ENCODE results near the gene KAT8. TPM values are rescaled to one million over a fixed set of nuclear protein-coding genes. Genes with fewer than 3 reads are reported as not detected.

KAT8 gene
- total and polyA plus RNA-seq, 10 of the 15 experiments (the other 5 are each of a cell fraction or from before 2014, with no cell fraction given) = 5.5 to 55.8 (median 39.6) TPM

DNA sequence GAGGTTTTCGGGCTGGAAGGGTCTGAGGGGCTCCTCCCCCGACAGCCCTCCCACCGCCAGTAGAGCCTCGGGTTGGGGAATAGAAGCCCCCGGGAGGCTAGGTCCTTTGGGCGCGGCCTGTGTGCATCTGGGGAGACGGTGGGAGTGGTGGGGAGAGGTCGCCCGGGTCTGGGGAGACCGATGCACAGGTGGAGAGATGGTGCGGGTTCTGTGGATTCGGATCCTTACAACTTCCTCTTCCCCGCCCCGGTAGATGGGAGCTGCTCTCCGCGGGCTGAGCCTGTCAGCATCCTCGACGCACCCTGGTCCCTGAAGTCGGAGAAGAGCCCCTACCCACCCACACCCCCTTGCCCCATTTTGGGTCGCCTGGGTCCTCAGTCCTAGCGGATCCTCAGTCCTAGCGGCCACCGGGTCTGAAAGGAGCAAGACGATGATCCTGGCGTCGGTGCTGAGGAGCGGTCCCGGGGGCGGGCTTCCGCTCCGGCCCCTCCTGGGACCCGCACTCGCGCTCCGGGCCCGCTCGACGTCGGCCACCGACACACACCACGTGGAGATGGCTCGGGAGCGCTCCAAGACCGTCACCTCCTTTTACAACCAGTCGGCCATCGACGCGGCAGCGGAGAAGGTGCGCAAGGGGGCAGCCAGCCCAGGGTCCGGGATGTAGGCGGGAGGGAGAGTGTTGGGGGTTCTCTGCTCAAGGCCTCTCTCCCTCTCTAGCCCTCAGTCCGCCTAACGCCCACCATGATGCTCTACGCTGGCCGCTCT is 8.5 kb upstream of the KAT8 start (continued):
- TF ChIP-seq SREBF1 (IDR thresholded peaks at IDR 0.05; ENCODE audit: low read length) (no peak), SREBF2 (IDR thresholded peaks at IDR 0.05; ENCODE audit: low read length) (no peak)

DNA sequence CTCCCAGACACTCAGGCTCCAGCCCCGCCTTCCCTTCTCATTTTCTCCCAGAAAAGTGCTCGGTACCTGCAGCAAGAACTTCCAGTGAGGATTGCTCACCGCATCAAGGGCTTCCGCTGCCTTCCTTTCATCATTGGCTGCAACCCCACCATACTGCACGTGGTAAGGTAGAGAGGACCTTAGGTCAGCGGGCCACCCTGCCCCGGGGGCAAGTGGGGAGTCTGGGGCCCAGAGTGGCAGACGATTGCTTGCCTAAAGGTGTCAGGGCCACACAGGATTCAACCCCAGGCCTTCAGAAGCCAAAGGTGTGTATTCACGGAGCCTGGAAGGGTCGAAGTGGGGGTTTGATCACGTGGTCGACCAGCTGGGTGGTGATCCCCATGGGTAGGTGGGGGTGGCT is 7.8 kb upstream of the KAT8 start:
- SMC1A ChIA-PET (ENCODE audit: uncharacterized antibody, unreplicated experiment) = no interaction called here
- Histone ChIP-seq H3K4me2 (ENCODE audit: control insufficient read depth, insufficient read depth) (peak overlapping the region; percentile 77; the same call in 1 of the 2 replicates), H3K79me2 (ENCODE audit: control insufficient read depth, insufficient read depth, low read length) (peaks cover 13% of the 10 kb centered on the region), H3K9ac (ENCODE audit: control insufficient read depth, insufficient read depth, low read length) (no peak overlapping the region), H3K36me3 (ENCODE audit: control insufficient read depth in 2 of 2, insufficient read depth in 2 of 2, low read length in 1 of 2) (peaks cover 0 to 4% of the 10 kb centered on the region in 2 experiments; a peak in 3 of 4 replicates), H3K4me1 (ENCODE audit: control insufficient read depth, insufficient read depth, low read length) (peaks cover 22% of the 10 kb centered on the region), H3K27ac (ENCODE audit: control insufficient read depth, insufficient read depth) (no peak overlapping the region), H3K27me3 (replicated peaks in 1 of 2; ENCODE audit: control insufficient read depth in 2 of 2, insufficient read depth in 2 of 2, low read length in 1 of 2) (no peaks in the 10 kb centered on the region), H3K4me3 (no peak overlapping the region), H4K20me1 (ENCODE audit: control insufficient read depth, insufficient read depth) (no peaks in the 10 kb centered on the region), H3K9me3 (replicated peaks; ENCODE audit: control insufficient read depth, insufficient read depth, low read length) (no peaks in the 10 kb centered on the region), H2AFZ (ENCODE audit: control insufficient read depth, low read depth, low read length) (no peak overlapping the region)
- no TSS peak for BruUV-seq (replicated peaks)
- ATAC-seq (no peak), FAIRE-seq (no peak), DNase-seq (ENCODE audit: low read depth, low spot score) (no peak)
- POLR2A ChIA-PET = no interaction called here
- no peak for TF ChIP-seq ELK1 (IDR thresholded peaks at IDR 0.05; ENCODE audit: low read depth, low read length)
- TF ChIP-seq BMI1 (IDR thresholded peaks at IDR 0.05; ENCODE audit: borderline replicate concordance) = no peak
- CTCF ChIA-PET = no interaction called here
- in situ Hi-C loops (cut with MboI) = loop anchor here (10.0 kb wide), 1 partner anchor 765 kb away; the partner anchor contains the start of gene ZNF267
- RAD21 ChIA-PET (ENCODE audit: unreplicated experiment) = no interaction called here
- 86% methylated on average over 12 of the region's 12 CpGs for WGBS (ENCODE audit: insufficient coverage, insufficient replicate concordance, low lambda C conversion rate, missing lambda C conversion rate)
- intact Hi-C loops (cut with micrococcal nuclease; ENCODE audit: unreplicated experiment) = loop anchor here (5.0 to 10.0 kb wide), 2 partner anchors 33 to 765 kb away; partner anchors contain the start of gene ZNF267

All from GM12878 (cell line).